Kidney (tissue), 14 donors: ENCODE data around the gene PLA2G4E. TPM values are rescaled to one million over a fixed set of nuclear protein-coding genes. Genes with fewer than 3 reads are reported as not detected.

ENCODE experiments used
- DNase-seq, 5 donors: peaks; one replicate each; pipeline ENCODE4 v3.0.0-alpha.2; 2013 to 2020
- FAIRE-seq: peaks from 2 replicates; lab custom pipeline; 2012; peaks lifted over from hg19 to GRCh38; lab: Jason Lieb, UNC
- H3K27ac ChIP-seq, 2 donors: one replicate each; pipeline ENCODE4 v1.7.0; 2013; ENCODE audit warnings: low read depth in 2 of 2, low read length in 2 of 2, inconsistent platforms in 1 of 2
- H3K27me3 ChIP-seq: one replicate; pipeline ENCODE4 v1.7.1; 2013; ENCODE audit warnings: low read length, inconsistent platforms; ENCODE audit not compliant: control insufficient read depth, insufficient read depth
- H3K36me3 ChIP-seq, 3 donors: one replicate each; pipeline versions ENCODE4 v1.7.0 to v1.7.1; 2013; ENCODE audit warnings: low read length in 3 of 3, control low read depth in 1 of 3, inconsistent platforms in 1 of 3; ENCODE audit not compliant: insufficient read depth in 3 of 3, control insufficient read depth in 2 of 3
- H3K4me1 ChIP-seq, 3 donors: one replicate each; pipeline versions ENCODE4 v1.7.0 to v1.7.1; 2013; ENCODE audit warnings: low read length in 3 of 3, inconsistent platforms in 1 of 3, low read depth in 1 of 3; ENCODE audit not compliant: control insufficient read depth in 2 of 3, insufficient read depth in 2 of 3
- H3K4me3 ChIP-seq, 3 donors: one replicate each; pipeline versions ENCODE4 v1.7.0 to v1.8.1; 2013; ENCODE audit warnings: low read length in 3 of 3, control low read depth in 1 of 3, inconsistent platforms in 1 of 3
- H3K9ac ChIP-seq, 3 donors: one replicate each; pipeline versions ENCODE4 v1.7.0 to v1.7.1; 2013; ENCODE audit warnings: low read length in 3 of 3, control low read depth in 1 of 3, inconsistent platforms in 1 of 3
- H3K9me3 ChIP-seq, 3 donors: one replicate each; pipeline versions ENCODE4 v1.7.0 to v1.7.1; 2013; ENCODE audit warnings: low read length in 3 of 3, control low read depth in 1 of 3, inconsistent platforms in 1 of 3; ENCODE audit not compliant: control insufficient read depth in 2 of 3, insufficient read depth in 1 of 3
- intact Hi-C: fragments of 100-400 bp; cut with DNase I; formaldehyde crosslinking; loops from one replicate; pipeline ENCODE4 v1.11.1; 2022
- polyA plus RNA-seq: library from polyadenylated mRNA; stranded (reverse); fragments of 350-450 nt; fragmentation: Illumina TruSeq; extraction: RNeasy Lipid Tissue Mini Kit (QIAGEN cat#74804); gene quantifications from one replicate; pipeline ENCODE4 v1.2.3, GENCODE V29; 2014; ENCODE audit warnings: low read depth, low replicate concordance; ENCODE audit not compliant: insufficient read depth
- total RNA-seq: library from RNA; stranded (reverse); fragmentation: NEBNext Ultra II Directional; extraction: Animal tissue kit (Norgen Biotek cat#: 25700); gene quantifications from one replicate; pipeline ENCODE4 v1.2.1, GENCODE V29; 2021
- TF ChIP-seq, protein P1 (sequence below): IDR thresholded peaks from 3 replicates; pipeline ENCODE4 v1.5.1; 2012; ENCODE audit warnings: mild to moderate bottlenecking, moderate library complexity, borderline replicate concordance; ENCODE audit not compliant: insufficient read depth; ENCODE audit errors: extremely low read depth
- donor health status: control.
- donor health status: control.
- donor health status: control.
- donor health status: control.
- donor health status: control.
- donor health status: DM: yes; HTN: yes; CAD: no.
- donor health status: Normal renal cell carcinoma (clear cell type).

PLA2G4E gene
- total and polyA plus RNA-seq, 2 donors from 2014 or later: not detected

DNA sequence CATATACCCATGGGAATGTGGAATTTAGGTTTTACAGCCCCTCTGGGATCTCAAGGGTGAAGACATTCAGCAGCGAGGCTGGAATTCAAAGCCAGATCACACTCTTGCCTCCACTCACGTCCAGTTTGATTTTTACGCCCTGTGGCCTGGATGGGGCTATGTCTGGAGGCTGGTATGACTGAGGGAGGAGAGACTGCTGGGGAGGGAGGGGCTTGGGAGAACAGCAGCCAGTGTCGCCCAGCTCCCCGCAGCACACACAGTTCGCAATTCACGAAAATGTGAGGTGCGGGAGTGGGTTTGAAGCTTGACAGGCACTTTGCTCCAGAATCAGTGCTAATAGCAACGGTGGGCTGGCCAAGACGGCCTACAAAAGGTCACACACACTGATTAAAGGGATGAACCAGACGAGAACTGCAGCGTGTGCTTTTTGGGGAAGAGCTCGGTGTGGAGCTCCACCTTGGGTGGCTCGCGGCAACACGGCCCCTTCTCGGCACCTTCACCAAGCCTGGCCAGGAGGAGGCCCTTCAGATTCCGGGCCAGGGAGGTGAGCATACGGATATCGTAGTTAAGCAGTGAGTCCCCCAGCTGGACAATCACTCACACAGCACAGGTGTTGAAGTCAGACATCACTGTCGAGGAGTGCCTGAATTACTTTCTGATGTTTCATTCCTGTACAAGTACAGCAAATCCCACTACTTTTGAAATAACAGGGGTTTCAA, 64.9 kb downstream of the PLA2G4E start:
- H3K4me1 ChIP-seq: peaks cover 0 to 16% (median 13%) of the 10 kb centered on the region in 3 donors
- H3K27ac ChIP-seq: no peak overlapping the region
- peak overlapping the region in 1 of 3 donors; percentile 33 for H3K4me3 ChIP-seq
- FAIRE-seq (no peak), DNase-seq (peak in 3 of 5 donors; percentile 34 to 66 (median 65))
- H3K27me3 ChIP-seq: no peaks in the 10 kb centered on the region
- H3K9me3 ChIP-seq: no peaks in the 10 kb centered on the region
- peak overlapping the region in 1 of 3 donors; percentile 47 for H3K9ac ChIP-seq
- peaks cover 0 to 5% (median 3%) of the 10 kb centered on the region in 3 donors for H3K36me3 ChIP-seq
- intact Hi-C loops: no loop called here
- TF ChIP-seq, protein P1, sequence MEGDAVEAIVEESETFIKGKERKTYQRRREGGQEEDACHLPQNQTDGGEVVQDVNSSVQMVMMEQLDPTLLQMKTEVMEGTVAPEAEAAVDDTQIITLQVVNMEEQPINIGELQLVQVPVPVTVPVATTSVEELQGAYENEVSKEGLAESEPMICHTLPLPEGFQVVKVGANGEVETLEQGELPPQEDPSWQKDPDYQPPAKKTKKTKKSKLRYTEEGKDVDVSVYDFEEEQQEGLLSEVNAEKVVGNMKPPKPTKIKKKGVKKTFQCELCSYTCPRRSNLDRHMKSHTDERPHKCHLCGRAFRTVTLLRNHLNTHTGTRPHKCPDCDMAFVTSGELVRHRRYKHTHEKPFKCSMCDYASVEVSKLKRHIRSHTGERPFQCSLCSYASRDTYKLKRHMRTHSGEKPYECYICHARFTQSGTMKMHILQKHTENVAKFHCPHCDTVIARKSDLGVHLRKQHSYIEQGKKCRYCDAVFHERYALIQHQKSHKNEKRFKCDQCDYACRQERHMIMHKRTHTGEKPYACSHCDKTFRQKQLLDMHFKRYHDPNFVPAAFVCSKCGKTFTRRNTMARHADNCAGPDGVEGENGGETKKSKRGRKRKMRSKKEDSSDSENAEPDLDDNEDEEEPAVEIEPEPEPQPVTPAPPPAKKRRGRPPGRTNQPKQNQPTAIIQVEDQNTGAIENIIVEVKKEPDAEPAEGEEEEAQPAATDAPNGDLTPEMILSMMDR: peak; percentile 7

DNA sequence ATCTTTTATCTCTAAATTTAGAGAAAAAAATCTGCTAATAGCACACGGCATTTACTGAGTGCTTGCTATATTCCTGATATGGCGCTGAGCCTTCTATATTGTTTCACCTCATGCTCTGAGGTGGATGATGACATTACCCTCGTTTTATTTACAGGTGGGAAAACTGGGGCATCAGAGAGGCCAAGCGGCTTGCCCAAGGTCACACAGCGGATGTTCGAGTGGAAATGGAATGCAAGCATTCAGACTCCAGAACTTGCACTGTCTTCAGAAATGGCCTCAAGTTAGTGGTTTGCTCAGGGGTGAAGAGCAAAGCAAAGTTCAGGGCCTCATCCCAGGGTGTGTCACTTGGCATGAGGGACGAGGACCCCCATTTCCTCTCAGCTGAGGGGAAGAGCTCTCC, 65.7 kb downstream of the PLA2G4E start:
- Histone ChIP-seq H3K27me3 (no peaks in the 10 kb centered on the region), H3K9me3 (no peaks in the 10 kb centered on the region), H3K27ac (no peak overlapping the region), H3K4me1 (peaks cover 0 to 20% (median 19%) of the 10 kb centered on the region in 3 donors), H3K36me3 (peaks cover 0 to 5% (median 3%) of the 10 kb centered on the region in 3 donors), H3K4me3 (no peak overlapping the region), H3K9ac (peak overlapping the region in 1 of 3 donors; percentile 47)
- no peak for FAIRE-seq
- intact Hi-C loops: no loop called here
- TF ChIP-seq, protein P1: no peak
- DNase-seq: no peak

DNA sequence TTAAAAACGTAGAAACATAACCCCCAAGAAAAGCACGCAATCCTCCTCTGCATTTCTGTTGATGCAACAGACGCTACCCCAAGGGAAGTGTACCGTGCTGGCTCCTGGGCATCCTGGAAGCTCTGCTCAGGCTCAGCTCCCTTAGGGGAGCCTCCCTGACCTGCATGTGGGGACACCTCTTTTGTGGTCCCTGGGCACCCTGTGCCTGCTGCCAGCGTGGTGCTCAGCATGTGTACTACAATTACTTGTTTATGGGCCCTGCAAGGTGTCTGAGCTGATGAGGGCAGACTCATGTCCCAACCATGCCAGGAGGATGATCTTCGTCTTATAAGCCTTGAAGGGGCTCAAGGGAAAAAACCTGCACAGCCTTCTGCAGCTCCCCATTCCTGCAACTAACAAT, 66.8 kb downstream of the PLA2G4E start:
- Histone ChIP-seq H3K27me3 (no peaks in the 10 kb centered on the region), H3K9me3 (no peaks in the 10 kb centered on the region), H3K27ac (no peak overlapping the region), H3K4me3 (no peak overlapping the region), H3K4me1 (peaks cover 0 to 25% (median 22%) of the 10 kb centered on the region in 3 donors), H3K36me3 (peaks cover 0 to 5% (median 3%) of the 10 kb centered on the region in 3 donors), H3K9ac (no peak overlapping the region)
- intact Hi-C loops: no loop called here
- DNase-seq (no peak), FAIRE-seq (no peak)
- TF ChIP-seq, protein P1: no peak
